Cardiac ventricle fibroblast (primary cell): ENCODE measurements around the gene ITIH2. TPM values are rescaled to one million over a fixed set of nuclear protein-coding genes. Genes with fewer than 3 reads are reported as not detected.

Experiments used
- total RNA-seq: library from RNA; depleted of rRNA; stranded (reverse); fragments of >200 nt; gene quantifications from 2 replicates; pipeline ENCODE4 v1.2.3, GENCODE V29; 2015

ITIH2 gene, protein sequence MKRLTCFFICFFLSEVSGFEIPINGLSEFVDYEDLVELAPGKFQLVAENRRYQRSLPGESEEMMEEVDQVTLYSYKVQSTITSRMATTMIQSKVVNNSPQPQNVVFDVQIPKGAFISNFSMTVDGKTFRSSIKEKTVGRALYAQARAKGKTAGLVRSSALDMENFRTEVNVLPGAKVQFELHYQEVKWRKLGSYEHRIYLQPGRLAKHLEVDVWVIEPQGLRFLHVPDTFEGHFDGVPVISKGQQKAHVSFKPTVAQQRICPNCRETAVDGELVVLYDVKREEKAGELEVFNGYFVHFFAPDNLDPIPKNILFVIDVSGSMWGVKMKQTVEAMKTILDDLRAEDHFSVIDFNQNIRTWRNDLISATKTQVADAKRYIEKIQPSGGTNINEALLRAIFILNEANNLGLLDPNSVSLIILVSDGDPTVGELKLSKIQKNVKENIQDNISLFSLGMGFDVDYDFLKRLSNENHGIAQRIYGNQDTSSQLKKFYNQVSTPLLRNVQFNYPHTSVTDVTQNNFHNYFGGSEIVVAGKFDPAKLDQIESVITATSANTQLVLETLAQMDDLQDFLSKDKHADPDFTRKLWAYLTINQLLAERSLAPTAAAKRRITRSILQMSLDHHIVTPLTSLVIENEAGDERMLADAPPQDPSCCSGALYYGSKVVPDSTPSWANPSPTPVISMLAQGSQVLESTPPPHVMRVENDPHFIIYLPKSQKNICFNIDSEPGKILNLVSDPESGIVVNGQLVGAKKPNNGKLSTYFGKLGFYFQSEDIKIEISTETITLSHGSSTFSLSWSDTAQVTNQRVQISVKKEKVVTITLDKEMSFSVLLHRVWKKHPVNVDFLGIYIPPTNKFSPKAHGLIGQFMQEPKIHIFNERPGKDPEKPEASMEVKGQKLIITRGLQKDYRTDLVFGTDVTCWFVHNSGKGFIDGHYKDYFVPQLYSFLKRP
- 0.05 and 0.12 TPM in 2 replicates for total RNA-seq

DNA sequence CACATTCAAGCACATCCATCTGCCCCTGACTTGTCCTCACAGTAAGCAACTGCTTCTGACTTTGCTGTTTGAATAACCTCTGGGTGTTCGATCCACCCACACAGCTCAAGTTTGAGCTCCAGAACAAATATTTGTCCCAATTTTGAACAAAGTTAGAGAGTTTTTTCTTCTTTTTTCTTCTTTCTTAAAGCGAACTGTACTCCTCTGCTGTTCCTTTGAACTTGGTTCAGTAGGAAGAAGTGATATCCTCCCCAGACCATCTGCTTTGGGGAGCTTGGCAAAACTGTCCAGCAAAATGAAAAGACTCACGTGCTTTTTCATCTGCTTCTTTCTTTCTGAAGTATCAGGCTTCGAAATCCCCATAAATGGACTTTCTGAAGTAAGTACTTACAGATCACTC, at the start of gene ITIH2:
TSS of gene ITIH2 (plus strand) at position 177 of the 400 bp plus-strand sequence. CDS start at position 296, 119 bp downstream.

DNA sequence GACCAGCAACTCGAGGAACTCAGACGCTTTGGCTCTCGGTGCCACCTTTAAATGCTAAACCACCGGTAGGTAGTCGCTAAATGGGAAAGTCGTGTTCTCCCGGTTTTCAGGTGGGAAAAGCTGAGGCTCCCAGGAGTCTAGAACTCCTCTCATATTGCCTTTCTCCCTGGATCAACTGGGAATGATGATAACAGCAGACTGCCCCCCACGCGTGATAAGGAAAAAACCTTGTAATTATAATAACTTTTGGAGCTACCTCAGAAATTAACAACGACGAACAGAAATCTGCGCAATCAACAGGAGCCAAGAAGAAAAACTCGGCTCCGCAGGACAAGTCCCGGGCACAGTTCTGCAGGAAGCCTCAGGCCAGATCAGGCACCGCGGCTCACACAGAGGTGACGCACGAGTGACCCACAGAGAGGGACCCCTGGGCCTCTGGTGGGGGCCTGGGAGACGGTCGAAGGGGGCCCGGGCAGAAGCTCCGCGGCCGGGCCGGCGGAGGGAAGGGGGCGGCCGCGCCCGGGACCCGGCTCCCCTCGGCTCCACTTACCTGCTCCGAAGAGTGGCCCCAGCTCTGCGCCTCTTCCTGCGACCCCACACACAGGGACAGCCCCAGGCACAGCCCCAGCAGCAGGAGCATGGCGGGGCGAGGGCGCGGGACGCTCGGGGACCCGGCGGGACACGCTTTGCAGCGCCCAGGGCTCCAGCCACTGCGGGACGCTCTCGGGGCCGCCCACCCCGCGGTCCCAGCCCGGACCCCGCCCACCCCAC, 36.7 kb upstream of the ITIH2 start, which contains the start of gene ITIH5:
TSS of gene ITIH5 (minus strand) at position 714 of the 771 bp plus-strand sequence. CDS start at position 640, 74 bp downstream.

DNA sequence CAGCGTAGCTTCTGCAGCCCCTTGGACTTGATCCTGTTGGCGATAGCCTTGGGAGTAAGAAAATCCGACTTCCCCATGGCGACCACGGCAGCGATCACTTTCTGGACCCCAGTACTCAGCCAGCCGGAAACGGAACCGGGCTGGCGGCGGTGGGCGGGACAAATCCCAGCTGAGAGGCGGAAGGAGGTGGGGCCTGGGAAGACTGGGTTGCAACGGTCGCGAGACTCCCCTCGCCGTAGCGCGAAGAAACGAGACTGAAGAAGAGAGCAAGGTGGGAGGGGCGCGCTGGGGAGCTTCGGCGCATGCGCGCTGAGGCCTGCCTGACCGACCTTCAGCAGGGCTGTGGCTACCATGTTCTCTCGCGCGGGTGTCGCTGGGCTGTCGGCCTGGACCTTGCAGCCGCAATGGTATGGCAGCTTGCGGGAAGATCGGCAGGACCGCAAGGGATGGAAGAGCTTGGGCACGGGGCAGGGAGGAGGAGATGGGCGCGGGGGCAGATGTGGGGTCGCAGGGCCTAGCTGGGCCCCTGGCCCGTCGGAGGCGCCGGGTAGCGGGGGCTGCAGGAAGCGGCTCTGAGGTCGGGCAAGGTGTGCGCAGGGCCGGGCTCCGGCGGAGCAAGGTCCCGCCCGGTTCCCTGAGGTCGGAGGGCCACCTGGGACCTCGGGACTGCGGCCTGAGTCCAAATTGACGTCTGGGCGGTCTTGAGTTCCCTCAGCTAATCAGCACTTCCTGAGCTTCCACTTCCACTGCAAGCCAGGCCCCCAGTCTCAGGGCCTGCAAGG, 84.9 kb downstream of the ITIH2 start, which contains the start of the genes ATP5F1C and KIN:
TSS of gene ATP5F1C (plus strand) at position 321 of the 782 bp plus-strand sequence. CDS start at position 352, 31 bp downstream.
TSS of gene KIN (minus strand) at position 137 of the 782 bp plus-strand sequence. CDS start at position 77, 60 bp downstream.

Other genes with a start within 250 kb of the ITIH2 start
- gene ITIH5, start 36.4 kb upstream of the ITIH2 start, total RNA-seq = 0.19 and 0.24 TPM in 2 replicates
- 6.4 and 15.3 TPM in 2 replicates for gene KIN, start 84.7 kb downstream of the ITIH2 start, total RNA-seq
- 176 and 189 TPM in 2 replicates for gene ATP5F1C, start 84.9 kb downstream of the ITIH2 start, total RNA-seq
- 3.6 and 4.0 TPM in 2 replicates for gene TAF3, start 115.2 kb downstream of the ITIH2 start, total RNA-seq